CD4-positive, alpha-beta T cell treated with Interleukin-6 at 100 ng/mL for 8 hours (primary cell): ENCODE data around the gene KCNH6.

ENCODE experiments used
- DNase-seq: peaks from one replicate; pipeline ENCODE4 v3.0.0-alpha.2; 2020; ENCODE audit warnings: mixed read lengths, low spot score

KCNH6 gene

DNA sequence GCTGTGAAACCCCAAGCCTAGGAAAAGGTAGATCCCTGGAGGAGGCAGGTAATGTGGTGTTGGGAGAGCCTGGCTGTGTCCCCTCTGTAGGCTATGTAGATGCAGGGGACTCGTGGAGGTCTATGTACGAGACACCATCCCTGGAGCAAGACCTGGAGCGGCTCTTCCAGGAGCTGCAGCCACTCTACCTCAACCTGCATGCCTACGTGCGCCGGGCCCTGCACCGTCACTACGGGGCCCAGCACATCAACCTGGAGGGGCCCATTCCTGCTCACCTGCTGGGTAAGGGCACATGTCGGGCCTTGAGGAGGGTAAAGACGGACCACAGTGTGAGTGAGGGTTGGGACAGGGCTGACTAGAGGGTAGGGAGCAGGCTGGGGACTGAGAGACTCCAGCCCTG is 34.3 kb upstream of the KCNH6 start:
- no peak for DNase-seq

DNA sequence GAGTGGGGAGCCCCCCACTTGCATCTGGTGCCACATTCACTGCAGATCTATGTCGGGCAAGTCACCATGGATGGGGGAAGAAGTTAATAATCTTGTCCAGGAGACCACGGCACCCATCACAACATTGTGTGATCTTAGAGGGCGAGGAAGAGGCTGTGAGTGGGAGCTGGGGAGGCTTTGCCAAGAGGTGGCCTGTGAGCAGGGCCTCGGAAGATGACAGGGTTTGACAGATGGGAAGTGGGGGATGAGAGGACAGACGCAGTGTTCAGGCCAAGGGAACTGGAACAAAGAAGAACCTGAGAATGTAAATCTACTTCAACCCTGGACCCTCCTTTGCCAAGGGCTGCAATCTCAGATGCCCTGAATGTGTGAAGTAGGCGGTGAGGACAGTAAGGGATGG is 33.9 kb upstream of the KCNH6 start:
- DNase-seq, result no peak

DNA sequence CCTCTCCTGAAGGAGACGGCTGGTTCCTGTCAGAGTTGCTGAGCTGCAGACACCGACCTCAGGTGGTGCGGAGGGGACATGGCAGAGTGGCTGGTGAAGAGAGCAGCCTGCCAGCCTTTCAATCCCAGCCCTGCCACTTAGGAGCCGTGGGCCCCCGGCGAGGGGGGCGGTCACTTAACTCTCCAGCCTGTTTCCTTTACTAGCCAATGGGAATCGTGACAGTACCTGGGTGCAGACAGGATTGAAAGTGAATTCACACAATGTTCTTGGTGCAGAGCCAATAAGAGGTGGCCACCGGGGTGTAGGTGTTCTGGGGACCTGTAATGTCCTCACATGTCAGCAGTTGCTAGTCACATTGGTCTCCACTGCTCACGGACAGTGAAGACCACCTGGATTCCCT is 32.8 kb upstream of the KCNH6 start:
- no peak for DNase-seq

DNA sequence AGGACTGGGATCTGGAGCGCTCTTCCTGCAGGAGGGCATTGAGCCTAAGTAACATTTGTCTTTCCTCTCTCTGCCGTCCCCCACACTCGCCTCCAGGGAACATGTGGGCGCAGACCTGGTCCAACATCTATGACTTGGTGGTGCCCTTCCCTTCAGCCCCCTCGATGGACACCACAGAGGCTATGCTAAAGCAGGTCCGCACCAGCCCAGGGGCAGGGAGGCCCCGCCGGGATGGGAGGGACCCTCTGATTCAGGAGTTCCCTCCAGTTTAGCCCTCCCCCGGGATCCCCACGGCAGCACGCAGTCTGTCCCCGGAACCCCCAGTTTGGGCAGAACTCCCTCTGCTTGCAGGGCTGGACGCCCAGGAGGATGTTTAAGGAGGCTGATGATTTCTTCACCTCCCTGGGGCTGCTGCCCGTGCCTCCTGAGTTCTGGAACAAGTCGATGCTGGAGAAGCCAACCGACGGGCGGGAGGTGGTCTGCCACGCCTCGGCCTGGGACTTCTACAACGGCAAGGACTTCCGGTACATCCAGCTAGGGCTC is 32.2 kb upstream of the KCNH6 start:
- no peak for DNase-seq

DNA sequence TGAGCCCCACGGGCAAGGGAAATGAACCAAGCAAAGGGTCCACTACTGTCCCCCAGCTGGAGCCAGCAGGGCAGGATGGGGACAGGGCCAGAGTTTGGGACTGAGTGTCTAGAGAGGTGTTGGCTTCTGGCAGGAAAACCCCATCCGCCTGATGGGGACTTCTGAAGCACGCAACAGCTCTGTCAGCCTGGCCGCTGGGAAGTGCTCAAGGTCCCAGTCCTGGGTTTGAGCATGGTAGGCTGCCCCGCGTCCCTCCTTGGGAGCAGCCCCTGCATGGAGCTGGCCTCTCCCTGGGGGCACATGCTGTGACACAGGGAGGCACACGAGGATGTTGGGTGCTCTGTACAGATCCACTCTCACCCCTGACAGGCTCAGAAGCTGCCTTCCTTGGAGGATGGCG is 31.7 kb upstream of the KCNH6 start:
- no peak for DNase-seq

DNA sequence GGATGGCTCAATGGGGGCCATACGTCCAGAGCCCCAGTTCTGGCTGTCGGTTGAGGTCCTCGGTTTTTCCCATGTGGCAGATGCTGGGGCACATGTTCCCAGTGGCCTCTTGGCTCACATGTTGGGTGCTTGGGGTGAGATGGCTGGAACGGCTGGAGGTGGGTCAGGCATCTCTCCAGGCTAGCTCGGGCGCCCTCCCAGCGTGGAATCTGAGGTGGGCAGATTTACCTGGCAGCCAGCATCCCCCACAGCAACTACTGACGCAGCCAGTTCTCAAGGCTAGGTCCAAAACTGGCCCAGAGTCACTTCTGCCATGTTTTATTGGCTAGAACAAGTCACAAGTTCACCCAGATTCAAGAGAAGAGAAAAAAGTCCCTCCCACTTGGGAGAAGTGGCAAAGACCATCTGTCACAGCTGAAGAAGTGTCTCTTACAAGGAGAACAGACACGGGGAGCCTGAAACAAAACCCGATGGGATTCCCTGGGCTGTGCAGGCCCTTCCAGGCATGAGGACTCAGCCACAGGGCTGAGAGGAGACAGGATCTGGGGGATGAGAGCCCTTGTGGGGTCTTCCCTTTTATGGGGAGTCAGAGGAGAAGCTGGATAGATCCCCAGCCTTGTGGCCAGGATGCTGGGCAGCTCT is 31.1 kb upstream of the KCNH6 start:
- DNase-seq, result no peak

DNA sequence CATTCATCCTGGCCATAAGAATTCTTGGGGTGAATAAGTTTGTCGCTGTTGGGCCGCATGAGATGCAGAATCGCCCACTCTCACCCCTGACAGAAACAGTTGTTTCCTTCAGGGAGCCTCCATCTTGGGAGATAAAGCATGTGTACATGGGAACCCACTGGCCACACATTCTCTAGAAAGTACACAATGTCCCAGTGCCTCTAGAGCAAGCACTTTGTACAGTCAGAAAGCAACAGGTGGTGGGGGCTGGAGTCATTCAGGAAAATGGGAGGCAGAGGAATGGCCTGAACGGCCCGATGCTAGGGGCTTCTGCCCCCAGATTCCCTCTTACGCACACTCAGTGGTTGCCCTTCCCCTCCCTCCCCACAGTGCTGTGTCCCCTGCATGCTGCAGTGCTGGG is 30.2 kb upstream of the KCNH6 start:
- DNase-seq, result no peak

DNA sequence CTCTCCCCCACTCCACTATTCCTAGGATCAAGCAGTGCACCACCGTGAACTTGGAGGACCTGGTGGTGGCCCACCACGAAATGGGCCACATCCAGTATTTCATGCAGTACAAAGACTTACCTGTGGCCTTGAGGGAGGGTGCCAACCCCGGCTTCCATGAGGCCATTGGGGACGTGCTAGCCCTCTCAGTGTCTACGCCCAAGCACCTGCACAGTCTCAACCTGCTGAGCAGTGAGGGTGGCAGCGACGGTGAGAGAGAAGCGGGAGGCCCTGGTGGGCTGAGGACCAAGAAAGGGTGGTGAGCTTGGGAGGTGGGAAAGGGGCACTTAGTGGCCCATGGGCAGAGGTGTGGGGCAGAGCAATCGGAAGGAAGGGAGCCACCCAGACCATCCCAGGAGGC is 29.7 kb upstream of the KCNH6 start:
- DNase-seq, result no peak

DNA sequence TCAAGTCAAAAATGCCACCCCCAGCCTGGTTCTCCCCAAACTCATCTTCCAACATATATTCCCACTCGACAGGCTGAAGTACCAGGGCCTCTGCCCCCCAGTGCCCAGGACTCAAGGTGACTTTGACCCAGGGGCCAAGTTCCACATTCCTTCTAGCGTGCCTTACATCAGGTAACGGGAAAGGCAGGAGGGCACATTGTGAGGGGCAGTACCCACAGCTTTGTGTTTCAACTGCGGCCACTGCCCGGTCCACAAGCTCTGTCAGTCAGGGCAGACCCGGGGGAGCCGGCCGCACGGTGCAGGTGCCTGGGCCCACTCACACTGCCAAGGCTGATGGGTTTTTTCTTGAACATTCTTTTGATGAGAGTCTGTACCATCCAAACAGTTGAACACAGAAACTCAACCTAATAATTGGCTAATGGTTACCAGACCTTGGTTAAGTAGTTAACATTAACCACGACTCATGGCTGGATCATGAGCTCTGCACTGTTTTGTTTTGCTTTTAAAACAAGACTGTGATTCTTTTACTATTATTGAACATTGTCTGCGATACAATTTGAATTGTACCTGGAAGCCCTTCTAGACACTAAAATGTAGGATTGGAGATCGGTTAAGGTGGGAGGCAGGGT is 28.7 kb upstream of the KCNH6 start:
- no peak for DNase-seq

DNA sequence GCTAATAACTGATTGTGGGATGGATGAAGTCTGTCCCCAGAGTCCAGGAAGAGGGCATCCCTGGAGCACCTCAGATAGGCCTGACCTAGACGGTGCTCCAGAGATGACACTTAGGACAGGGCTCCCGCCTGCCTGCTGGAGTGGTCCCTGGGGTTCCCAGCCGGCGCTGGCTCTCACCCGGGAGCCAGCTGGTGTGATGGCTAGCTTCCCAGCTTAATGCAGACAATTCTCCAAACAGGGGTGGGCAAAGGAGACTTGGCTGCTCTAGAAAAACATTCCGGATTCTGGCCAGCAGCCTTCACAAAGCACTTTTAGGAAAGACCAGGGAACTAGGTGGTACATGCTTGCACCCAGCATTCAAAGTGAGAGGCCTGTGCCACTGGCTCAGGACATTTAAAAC is 27.7 kb upstream of the KCNH6 start:
- DNase-seq, result no peak

DNA sequence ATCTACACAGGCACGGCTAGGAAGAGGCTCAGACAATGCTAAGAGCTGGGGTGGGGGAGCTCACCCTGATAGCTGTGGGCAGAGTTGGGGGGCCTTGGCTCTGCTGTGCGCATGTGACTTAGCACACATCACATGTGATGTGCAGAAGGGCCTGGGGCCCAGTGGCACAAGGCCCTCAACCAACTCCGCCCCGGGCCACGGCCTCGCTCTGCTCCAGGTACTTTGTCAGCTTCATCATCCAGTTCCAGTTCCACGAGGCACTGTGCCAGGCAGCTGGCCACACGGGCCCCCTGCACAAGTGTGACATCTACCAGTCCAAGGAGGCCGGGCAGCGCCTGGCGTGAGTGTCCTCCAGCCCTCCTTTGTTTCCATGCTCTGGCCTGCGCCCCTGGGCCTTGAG is 27.0 kb upstream of the KCNH6 start:
- no peak for DNase-seq

DNA sequence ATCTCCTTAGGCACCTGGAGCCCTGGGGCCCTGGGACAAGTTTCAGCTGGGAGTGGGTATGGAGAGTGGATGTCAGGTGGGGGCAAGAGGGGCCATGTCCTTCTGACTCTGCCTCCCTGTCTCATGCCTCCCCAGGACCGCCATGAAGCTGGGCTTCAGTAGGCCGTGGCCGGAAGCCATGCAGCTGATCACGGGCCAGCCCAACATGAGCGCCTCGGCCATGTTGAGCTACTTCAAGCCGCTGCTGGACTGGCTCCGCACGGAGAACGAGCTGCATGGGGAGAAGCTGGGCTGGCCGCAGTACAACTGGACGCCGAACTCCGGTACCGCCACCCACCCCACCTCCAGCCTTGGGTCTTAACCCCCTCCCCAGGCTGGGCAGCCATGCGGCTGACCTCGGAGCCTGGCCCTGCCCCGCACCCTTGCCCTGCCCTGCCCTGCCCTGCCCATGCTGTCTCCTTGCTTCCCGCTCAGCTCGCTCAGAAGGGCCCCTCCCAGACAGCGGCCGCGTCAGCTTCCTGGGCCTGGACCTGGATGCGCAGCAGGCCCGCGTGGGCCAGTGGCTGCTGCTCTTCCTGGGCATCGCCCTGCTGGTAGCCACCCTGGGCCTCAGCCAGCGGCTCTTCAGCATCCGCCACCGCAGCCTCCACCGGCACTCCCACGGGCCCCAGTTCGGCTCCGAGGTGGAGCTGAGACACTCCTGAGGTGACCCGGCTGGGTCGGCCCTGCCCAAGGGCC is 26.3 kb upstream of the KCNH6 start:
- DNase-seq, result no peak

DNA sequence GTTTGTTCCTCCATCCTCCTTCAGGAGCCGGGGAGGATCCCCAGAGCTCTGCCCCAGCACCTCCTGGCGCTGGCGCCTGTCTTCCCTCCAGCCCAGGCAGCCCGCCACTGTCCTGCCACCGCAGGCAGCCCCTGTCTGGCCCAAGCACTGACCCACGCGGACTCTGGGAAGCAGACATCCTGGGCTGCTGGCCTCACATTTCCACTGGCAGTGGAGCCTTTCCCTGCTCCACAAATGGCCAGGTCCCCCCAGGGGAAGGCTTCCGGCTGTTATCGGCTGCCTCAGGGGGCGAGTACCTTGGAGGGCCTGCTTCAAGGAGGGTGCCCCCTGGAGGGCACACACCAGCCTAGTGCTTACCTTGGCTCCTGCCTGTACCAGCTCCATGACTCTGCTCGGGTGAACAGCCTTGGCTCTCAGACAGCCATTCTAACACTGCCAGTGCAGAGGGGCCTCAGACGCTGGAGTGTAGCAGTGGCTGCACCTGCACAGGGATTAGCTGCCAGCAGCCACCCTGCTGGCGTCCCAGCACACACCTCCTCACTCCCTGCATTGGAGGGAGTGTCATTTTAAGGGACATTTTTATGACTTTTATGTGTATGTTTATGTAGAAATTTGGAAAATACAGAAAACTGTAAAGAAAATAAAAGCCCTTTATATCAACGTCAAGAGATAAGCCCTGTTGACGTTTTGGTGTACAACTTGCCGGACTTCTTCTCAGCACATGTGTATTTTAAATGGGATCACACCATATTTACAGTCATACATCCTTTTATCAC is 25.3 kb upstream of the KCNH6 start:
- DNase-seq, result no peak

DNA sequence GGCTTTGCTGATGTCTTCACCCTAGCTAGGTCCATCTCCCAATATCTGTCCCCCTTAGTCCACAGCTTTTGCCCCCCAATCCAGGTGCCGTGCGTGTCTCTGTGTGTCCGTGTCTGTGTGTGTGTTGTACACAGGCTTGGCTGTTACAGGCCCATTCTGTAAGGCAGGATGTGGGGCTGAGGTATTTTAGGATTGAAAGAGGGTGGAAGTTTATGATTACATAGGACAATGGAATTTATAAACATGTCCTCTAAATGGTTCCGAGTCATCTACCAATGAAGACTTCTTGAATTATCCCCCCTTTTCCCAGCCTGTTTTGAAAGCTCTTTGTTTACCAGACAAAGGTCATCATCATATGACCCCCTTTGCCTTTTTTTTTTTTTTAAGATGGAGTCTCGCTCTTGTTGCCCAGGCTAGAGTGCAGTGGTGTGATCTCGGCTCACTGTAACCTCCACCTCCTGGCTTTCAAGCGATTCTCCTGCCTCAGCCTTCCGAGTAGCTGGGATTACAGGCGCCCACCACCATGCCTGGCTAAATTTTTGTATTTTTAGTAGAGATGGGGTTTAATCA is 24.4 kb upstream of the KCNH6 start:
- no peak for DNase-seq

DNA sequence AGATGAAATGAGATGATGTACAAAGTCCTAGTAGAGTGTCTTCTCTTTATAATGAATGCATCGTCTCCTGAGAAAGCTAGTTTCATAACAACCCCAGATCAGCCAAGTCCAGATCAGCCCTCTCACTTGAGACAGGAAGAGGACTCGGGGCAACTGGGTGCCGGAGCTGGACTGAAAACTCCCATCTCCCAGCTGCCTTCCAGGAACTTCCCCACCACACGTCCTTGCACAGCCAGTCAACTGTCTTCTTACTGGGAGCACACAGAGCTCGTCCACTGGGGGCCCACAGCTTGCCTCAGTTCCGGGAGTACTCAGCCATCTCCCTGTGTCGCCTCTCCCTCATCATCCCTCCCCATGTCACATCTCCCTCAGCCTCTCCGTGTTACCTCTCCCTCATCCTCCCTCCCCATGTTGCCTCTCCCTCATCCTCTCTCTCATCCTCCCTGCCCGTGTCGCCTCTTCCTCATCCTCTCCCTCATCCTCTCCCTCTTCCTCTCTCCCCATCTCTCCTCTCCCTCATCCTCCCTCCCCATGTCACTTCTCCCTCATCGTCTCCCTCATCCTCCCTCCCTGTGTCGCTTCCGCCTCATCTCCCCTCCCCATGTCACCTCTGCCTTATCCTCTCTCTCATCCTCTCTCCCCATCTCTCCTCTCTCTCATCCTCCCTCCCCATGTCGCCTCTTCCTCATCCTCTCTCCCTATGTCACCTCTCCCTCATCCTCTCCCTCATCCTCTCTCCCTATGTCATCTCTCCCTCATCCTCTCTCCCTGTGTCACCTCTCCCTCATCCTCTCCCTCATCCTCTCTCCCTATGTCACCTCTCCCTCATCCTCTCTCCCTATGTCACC is 22.4 kb upstream of the KCNH6 start:
- DNase-seq, result no peak

DNA sequence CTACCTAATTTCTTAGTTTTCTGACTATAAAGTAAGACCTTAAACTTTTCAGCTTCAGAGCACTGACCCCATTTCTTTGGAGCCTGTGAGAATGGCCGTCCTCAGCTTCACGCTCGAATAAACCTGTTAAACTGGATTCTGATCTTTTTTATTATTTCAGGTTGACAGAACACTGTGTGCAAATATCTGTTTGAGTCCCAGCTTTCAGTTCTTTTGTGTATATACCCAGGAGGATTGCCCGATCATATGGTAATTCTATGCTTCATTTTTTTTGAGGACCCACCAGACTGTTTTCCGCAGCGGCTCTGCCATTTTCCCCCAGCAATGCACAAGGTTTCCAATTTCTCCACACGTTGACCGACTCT is 19.8 kb upstream of the KCNH6 start:
- no peak for DNase-seq

DNA sequence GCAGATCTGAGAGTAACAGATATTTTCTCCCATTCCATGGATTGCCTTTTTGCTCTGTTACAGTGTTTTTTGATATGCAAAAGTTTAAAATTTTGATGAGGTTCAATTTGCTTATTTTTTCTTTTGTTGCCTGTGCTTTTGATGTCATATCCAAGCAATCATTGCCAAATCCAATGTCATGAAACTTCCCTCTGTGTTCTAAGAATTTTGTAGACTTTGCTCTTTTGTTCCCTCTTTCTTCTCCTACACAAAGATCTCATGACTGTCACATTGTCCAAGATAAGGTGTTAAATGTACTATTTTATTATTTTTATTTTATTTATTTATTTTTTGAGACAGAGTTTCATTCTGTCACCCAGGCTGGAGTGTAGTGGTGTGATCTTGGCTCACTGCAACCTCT is 18.9 kb upstream of the KCNH6 start:
- no peak for DNase-seq

DNA sequence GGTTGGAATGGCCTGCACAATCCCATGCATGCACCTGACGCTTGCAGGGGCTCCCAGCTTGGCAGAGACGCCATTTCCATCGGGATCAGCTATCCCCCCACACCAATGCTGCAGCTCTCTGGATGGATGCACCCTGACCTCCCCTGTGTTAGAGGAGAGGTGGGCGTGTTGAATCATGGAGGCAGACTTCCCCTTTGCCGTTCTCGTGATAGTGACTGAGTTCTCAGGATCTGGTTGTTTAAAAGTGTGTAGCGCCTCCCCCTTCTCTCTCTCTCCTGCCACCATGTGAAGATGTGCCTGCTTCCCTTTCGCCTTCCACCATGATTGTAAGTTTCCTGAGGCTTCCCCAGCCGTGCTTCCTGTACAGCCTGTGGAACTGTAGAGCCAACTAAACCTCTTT is 17.8 kb upstream of the KCNH6 start:
- DNase-seq, result no peak

DNA sequence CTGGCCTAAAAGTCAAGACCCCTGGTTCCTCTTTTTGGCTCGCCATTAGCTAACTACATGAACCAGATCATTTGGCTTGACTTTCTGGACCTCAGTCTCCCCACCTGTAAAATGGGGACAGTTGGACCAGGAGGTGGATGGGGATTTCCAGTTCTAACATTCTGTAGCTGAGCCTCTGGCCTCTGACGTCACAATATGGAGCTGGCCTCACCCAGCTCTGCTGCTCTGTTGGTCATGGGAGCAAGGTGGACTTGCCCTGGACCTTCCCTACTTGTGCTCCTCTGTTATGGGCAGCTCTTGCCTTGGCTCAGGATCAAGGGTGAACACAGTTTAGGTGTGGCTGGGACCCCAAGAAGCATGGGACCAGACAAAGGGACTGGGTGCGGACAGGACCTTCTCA is 16.5 kb upstream of the KCNH6 start:
- DNase-seq, result no peak

DNA sequence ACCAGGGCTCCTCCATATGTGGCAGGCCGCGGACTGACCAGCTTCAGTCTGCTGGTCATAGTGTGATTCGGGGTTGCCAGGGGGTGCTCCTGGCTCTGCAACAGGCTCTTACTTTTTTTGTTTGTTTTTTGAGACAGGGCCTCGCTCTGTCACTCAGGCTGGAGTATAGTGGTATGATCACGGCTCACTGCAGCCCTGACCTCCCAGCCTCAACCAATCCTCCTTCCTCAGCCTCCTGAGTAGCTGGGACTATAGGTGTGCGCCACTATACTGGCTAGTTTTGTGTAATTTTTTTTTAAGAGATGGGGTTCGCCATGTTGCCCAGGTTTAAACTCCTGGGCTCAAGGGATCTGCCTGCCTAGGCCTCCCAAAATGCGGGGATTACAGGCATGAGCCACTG is 11.8 kb upstream of the KCNH6 start:
- DNase-seq, result no peak

DNA sequence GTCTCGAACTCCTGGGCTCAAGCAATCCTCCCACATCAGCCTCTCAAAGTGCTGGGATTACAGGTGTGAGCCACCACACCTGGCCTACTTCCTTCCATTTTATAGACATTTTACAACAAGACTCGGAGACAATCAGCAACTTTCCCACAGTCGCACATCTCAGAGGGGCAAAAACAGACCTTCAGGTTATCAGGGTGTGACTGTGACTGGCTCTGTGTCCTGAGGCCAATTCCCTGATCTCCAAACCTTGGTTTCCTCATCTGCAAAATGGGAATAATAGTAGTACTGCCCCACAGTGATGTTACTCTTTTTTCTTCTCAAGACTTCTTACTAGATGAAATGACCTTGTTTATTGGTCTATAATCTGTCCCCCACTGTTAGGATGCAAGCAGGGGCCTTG is 10.8 kb upstream of the KCNH6 start:
- DNase-seq, result no peak
